HepG2 (cell line): ENCODE measurements around the gene WWC2. TPM values are rescaled to one million over a fixed set of nuclear protein-coding genes. Genes with fewer than 3 reads are reported as not detected.

ENCODE experiments used
- CEBPG ChIP-seq: IDR thresholded peaks from 2 replicates; pipeline ENCODE4 v1.6.1; 2016
- CSRNP2 ChIP-seq: sonication (generic); formaldehyde crosslinking; conservative IDR thresholded peaks from 2 replicates; pipeline ENCODE4 v1.8.0; 2022; ENCODE audit warnings: low read depth, missing genetic modification reagents
- ETS1 ChIP-seq: sonication (generic); formaldehyde crosslinking; IDR thresholded peaks from 2 replicates; pipeline ENCODE4 v1.4.0; 2020; ENCODE audit warnings: missing genetic modification reagents
- GATAD2A ChIP-seq: IDR thresholded peaks from 2 replicates; pipeline ENCODE4 v1.6.1; 2016
- MAFF ChIP-seq: IDR thresholded peaks from 2 replicates; pipeline ENCODE4 v1.6.1; 2011; ENCODE audit warnings: low read depth, low read length, improper control_type of control experiment
- POGK ChIP-seq: sonication (generic); formaldehyde crosslinking; conservative IDR thresholded peaks from 2 replicates; pipeline ENCODE4 v1.8.0; 2022; ENCODE audit warnings: mild to moderate bottlenecking, moderate library complexity, missing genetic modification reagents
- RBM39 ChIP-seq: fragments of 200-400 bp; formaldehyde crosslinking; IDR thresholded peaks from one replicate; pipeline ENCODE4 v1.6.1; 2018; ENCODE audit warnings: antibody characterized with exemption, mild to moderate bottlenecking, low read depth, low read length; ENCODE audit not compliant: poor library complexity, severe bottlenecking
- SAFB2 ChIP-seq: sonication (generic); formaldehyde crosslinking; IDR thresholded peaks from 2 replicates; pipeline ENCODE4 v1.5.1; 2020; ENCODE audit warnings: missing genetic modification reagents, low read depth, mild to moderate bottlenecking, borderline replicate concordance
- SOX13 ChIP-seq, 3 experiments: fragments of 450-650 bp in 1 of 3; sonication (generic) in 1 of 3; formaldehyde crosslinking in 1 of 3; IDR thresholded peaks in 2 of 3; conservative IDR thresholded peaks in 1 of 3; 2 replicates each; pipeline versions ENCODE4 v1.5.0 to v1.6.1; 2016 to 2020; ENCODE audit warnings: antibody characterized with exemption in 1 of 3, mild to moderate bottlenecking in 1 of 3, missing compliant biosample characterization in 1 of 3, missing genetic modification reagents in 1 of 3, moderate library complexity in 1 of 3
- ZBTB33 ChIP-seq: sonication (generic); formaldehyde crosslinking; IDR thresholded peaks from 2 replicates; pipeline ENCODE4 v1.4.0; 2020; ENCODE audit warnings: missing genetic modification reagents
- ZMYM4 ChIP-seq: sonication (generic); formaldehyde crosslinking; IDR thresholded peaks from 2 replicates; pipeline ENCODE4 v1.8.1; 2023; ENCODE audit warnings: mild to moderate bottlenecking, missing genetic modification reagents
- ZNF101 ChIP-seq: sonication (generic); formaldehyde crosslinking; IDR thresholded peaks from 2 replicates; pipeline ENCODE4 v1.4.0; 2020; ENCODE audit warnings: mild to moderate bottlenecking, low read depth, missing genetic modification reagents, borderline replicate concordance
- ZNF564 ChIP-seq: sonication (generic); formaldehyde crosslinking; IDR thresholded peaks from 2 replicates; pipeline ENCODE4 v1.8.1; 2023; ENCODE audit warnings: mild to moderate bottlenecking, missing genetic modification reagents
- ZNF589 ChIP-seq: sonication (generic); formaldehyde crosslinking; conservative IDR thresholded peaks from 2 replicates; pipeline ENCODE4 v1.8.0; 2022; ENCODE audit warnings: mild to moderate bottlenecking, moderate library complexity, missing genetic modification reagents
- polyA plus RNA-seq, 8 experiments: library from polyadenylated mRNA; depleted of rRNA in 3 of 8; stranded (reverse) in 7 of 8; unstranded in 1 of 8; fragments of >200 nt; fragmentation: Illumina TruSeq in 4 of 8; extraction: Trizol in 4 of 8; gene quantifications; 2 replicates each; pipeline versions ENCODE4 v1.2.1 to v1.2.3, GENCODE V29; 2011 to 2016; ENCODE audit warnings: low read depth in 4 of 8, missing spikeins in 1 of 8, mixed read lengths in 1 of 8; ENCODE audit not compliant: insufficient read depth in 1 of 8
- total RNA-seq, 5 experiments: library from RNA; depleted of rRNA; stranded (reverse); fragments of >200 nt; fragmentation: Illumina TruSeq; extraction: Trizol; gene quantifications; 2 replicates each; pipeline ENCODE4 v1.2.3, GENCODE V29; 2016; ENCODE audit warnings: low read depth in 1 of 5
- TF ChIP-seq, protein P1 (sequence below): sonication (generic); formaldehyde crosslinking; IDR thresholded peaks from 2 replicates; pipeline ENCODE4 v1.4.0; 2020; ENCODE audit warnings: mild to moderate bottlenecking, missing genetic modification reagents
- TF ChIP-seq, protein P2 (sequence below): sonication (generic); formaldehyde crosslinking; conservative IDR thresholded peaks from 2 replicates; pipeline ENCODE4 v1.4.0; 2020; ENCODE audit warnings: missing genetic modification reagents
- TF ChIP-seq, protein P3 (sequence below): sonication (generic); formaldehyde crosslinking; IDR thresholded peaks from 2 replicates; pipeline ENCODE4 v1.4.0; 2020; ENCODE audit warnings: missing genetic modification reagents

The WWC2 gene
- total and polyA plus RNA-seq, 2 of the 13 experiments (the other 11 are each of a cell fraction or from before 2014, with no cell fraction given) = 40.0 to 50.1 TPM

DNA sequence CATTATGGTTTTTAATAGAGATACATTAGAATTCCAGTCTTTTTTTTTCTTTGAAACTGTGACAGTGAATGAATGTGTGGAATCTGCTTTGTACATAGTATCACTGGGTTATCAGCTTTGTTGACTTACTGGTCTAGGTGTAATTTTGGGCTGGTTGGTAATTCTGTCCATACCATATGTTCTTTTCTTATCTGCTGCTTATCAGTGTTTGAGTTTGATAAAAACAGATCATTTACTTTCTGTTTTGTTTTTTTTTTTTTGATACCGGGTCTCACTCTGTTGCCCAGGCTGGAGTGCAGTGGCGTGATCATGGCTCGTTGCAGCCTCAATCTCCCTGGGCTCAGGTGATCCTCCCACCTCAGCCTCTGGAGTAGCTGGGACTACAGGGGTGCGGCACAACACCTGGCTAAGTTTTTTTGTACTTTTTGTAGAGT, 12.4 kb downstream of the WWC2 start (continued):
- TF ChIP-seq ZNF101 = no peak
- no peak for TF ChIP-seq RBM39
- TF ChIP-seq, protein P1, sequence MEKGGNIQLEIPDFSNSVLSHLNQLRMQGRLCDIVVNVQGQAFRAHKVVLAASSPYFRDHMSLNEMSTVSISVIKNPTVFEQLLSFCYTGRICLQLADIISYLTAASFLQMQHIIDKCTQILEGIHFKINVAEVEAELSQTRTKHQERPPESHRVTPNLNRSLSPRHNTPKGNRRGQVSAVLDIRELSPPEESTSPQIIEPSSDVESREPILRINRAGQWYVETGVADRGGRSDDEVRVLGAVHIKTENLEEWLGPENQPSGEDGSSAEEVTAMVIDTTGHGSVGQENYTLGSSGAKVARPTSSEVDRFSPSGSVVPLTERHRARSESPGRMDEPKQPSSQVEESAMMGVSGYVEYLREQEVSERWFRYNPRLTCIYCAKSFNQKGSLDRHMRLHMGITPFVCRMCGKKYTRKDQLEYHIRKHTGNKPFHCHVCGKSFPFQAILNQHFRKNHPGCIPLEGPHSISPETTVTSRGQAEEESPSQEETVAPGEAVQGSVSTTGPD (CRISPR knock-in tag) = 0 out of 2 replicates have a peak, but pooled peaks have one; percentile 11
- TF ChIP-seq, protein P2, sequence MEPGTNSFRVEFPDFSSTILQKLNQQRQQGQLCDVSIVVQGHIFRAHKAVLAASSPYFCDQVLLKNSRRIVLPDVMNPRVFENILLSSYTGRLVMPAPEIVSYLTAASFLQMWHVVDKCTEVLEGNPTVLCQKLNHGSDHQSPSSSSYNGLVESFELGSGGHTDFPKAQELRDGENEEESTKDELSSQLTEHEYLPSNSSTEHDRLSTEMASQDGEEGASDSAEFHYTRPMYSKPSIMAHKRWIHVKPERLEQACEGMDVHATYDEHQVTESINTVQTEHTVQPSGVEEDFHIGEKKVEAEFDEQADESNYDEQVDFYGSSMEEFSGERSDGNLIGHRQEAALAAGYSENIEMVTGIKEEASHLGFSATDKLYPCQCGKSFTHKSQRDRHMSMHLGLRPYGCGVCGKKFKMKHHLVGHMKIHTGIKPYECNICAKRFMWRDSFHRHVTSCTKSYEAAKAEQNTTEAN (CRISPR knock-in tag) = peak; percentile 68; the same call in 1 of the 2 replicates
- TF ChIP-seq GATAD2A (CRISPR knock-in tag) = peak; percentile 74
- TF ChIP-seq CSRNP2 (CRISPR knock-in tag) = no peak
- no peak for TF ChIP-seq ZMYM4 (CRISPR knock-in tag)
- TF ChIP-seq ZNF589 (CRISPR knock-in tag) = no peak
- TF ChIP-seq POGK (CRISPR knock-in tag) = no peak; the same call in 1 of the 2 replicates
- TF ChIP-seq ZBTB33 = no peak; the same call in 1 of the 2 replicates
- TF ChIP-seq ETS1 (CRISPR knock-in tag) = no peak
- TF ChIP-seq SOX13 (IDR thresholded peaks at IDR 0.05) = 0 out of 2 replicates have a peak, but pooled peaks have one; percentile 31
- peak in 1 of 2 experiments; percentile 93; a peak in 2 of 4 replicates for TF ChIP-seq SOX13 (CRISPR knock-in tag; conservative IDR thresholded peaks at IDR 0.05 in 1 of 2, IDR thresholded peaks at IDR 0.05 in 1 of 2)
- TF ChIP-seq, protein P3, sequence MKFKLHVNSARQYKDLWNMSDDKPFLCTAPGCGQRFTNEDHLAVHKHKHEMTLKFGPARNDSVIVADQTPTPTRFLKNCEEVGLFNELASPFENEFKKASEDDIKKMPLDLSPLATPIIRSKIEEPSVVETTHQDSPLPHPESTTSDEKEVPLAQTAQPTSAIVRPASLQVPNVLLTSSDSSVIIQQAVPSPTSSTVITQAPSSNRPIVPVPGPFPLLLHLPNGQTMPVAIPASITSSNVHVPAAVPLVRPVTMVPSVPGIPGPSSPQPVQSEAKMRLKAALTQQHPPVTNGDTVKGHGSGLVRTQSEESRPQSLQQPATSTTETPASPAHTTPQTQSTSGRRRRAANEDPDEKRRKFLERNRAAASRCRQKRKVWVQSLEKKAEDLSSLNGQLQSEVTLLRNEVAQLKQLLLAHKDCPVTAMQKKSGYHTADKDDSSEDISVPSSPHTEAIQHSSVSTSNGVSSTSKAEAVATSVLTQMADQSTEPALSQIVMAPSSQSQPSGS (CRISPR knock-in tag) = peak; percentile 60
- TF ChIP-seq ZNF564 (CRISPR knock-in tag) = no peak
- TF ChIP-seq MAFF = no peak
- TF ChIP-seq SAFB2 (CRISPR knock-in tag) = no peak
- TF ChIP-seq CEBPG = 0 out of 2 replicates have a peak, but pooled peaks have one; percentile 8
